Daoy (cell line): Measurements from ENCODE around the gene MANF. TPM values are rescaled to one million over a fixed set of nuclear protein-coding genes. Genes with fewer than 3 reads are reported as not detected.

Source experiments
- DNase-seq: peaks from one replicate; pipeline ENCODE4 v3.0.0-alpha.2; 2015; ENCODE audit warnings: low read depth
- total RNA-seq: library from RNA; depleted of rRNA; stranded (reverse); fragments of >200 nt; shearing (Covaris generic); gene quantifications from 2 replicates; pipeline ENCODE4 v1.2.3, GENCODE V29; 2014

Gene MANF
- total RNA-seq, 1 experiment from 2014 or later = 134 TPM

GRCh38 chr3:51390246-51391074, 5.4 kb downstream of the MANF start:
- no peak for DNase-seq

GRCh38 chr3:51391075-51391565, 6.0 kb downstream of the MANF start, which contains the start of gene RBM15B:
TSS of gene RBM15B (plus strand) at chr3:51391285. CDS start at chr3:51391400, 115 bp downstream.
- DNase-seq = peak; percentile 97

- peak; percentile 35 for DNase-seq
Measured at GRCh38 chr3:51391566-51392354, 6.7 kb downstream of the MANF start.

- no peak for DNase-seq
Measured at GRCh38 chr3:51392355-51393133, 7.5 kb downstream of the MANF start.

GRCh38 chr3:51393134-51393495, 8.0 kb downstream of the MANF start:
- DNase-seq = no peak

- DNase-seq = no peak
Measured at GRCh38 chr3:51393564-51393963, 8.5 kb downstream of the MANF start.

GRCh38 chr3:51394541-51394940, 9.4 kb downstream of the MANF start:
- no peak for DNase-seq

GRCh38 chr3:51395493-51396213, 10.6 kb downstream of the MANF start:
- no peak for DNase-seq

GRCh38 chr3:51396401-51396800, 11.3 kb downstream of the MANF start:
- no peak for DNase-seq

- DNase-seq = no peak
Measured at GRCh38 chr3:51397392-51397791, 12.3 kb downstream of the MANF start.

GRCh38 chr3:51398595-51399310, 13.7 kb downstream of the MANF start:
- DNase-seq = no peak

GRCh38 chr3:51400166-51400565, 15.1 kb downstream of the MANF start:
- no peak for DNase-seq

GRCh38 chr3:51401735-51402134, 16.6 kb downstream of the MANF start:
- no peak for DNase-seq

GRCh38 chr3:51403675-51404074, 18.6 kb downstream of the MANF start:
- DNase-seq = no peak

- no peak for DNase-seq
Measured at GRCh38 chr3:51408021-51408420, 22.9 kb downstream of the MANF start.

- DNase-seq = no peak
Measured at GRCh38 chr3:51408813-51409212, 23.7 kb downstream of the MANF start.

- DNase-seq = no peak
Measured at GRCh38 chr3:51422211-51422610, 37.1 kb downstream of the MANF start.

GRCh38 chr3:51426921-51427320, 41.8 kb downstream of the MANF start:
- no peak for DNase-seq

- no peak for DNase-seq
Measured at GRCh38 chr3:51429138-51429537, 44.0 kb downstream of the MANF start.

GRCh38 chr3:51434110-51434509, 49.0 kb downstream of the MANF start:
- DNase-seq = no peak
